ENCODE data around the gene DCHS2.

- no peak for TF ChIP-seq CTCF (IDR thresholded peaks at IDR 0.05; ENCODE audit: borderline replicate concordance, extremely low read depth, low read length, poor library complexity, severe bottlenecking)
- TF ChIP-seq EZH2 (IDR thresholded peaks at IDR 0.05; ENCODE audit: borderline replicate concordance, low read depth, low read length, severe bottlenecking), result no peak
Measured at GRCh38 chr4:154441982-154442381, 49.6 kb downstream of the DCHS2 start.
